ENCODE measurements around the gene LRRC10B.

DNA sequence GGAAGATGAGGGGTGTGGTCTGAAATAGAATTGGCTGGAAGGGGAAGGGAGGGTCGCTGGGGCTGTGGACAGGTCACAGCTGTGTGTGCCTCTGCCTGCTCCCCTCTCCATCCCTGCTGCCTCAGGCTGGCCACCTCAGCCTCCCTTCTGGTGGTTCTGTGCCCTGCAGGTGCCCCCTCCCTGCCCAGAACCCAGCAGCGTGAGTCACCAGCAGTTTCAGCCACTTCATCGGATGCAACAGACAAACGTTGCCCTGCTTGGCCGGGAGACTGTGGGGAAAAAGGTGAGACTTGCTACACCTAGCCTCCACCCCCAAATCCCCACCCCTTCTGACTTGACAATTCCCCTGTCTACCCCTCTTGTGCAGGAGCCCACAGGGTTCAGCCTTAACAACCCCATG lies 21.8 kb upstream of the LRRC10B start:
- TF ChIP-seq, protein P1, sequence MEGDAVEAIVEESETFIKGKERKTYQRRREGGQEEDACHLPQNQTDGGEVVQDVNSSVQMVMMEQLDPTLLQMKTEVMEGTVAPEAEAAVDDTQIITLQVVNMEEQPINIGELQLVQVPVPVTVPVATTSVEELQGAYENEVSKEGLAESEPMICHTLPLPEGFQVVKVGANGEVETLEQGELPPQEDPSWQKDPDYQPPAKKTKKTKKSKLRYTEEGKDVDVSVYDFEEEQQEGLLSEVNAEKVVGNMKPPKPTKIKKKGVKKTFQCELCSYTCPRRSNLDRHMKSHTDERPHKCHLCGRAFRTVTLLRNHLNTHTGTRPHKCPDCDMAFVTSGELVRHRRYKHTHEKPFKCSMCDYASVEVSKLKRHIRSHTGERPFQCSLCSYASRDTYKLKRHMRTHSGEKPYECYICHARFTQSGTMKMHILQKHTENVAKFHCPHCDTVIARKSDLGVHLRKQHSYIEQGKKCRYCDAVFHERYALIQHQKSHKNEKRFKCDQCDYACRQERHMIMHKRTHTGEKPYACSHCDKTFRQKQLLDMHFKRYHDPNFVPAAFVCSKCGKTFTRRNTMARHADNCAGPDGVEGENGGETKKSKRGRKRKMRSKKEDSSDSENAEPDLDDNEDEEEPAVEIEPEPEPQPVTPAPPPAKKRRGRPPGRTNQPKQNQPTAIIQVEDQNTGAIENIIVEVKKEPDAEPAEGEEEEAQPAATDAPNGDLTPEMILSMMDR (IDR thresholded peaks at IDR 0.05; ENCODE audit: low read depth, low read length), result no peak
- no peak for TF ChIP-seq EZH2phosphoT487 (IDR thresholded peaks at IDR 0.05; ENCODE audit: low read depth)

Measured in OCI-LY3 (cell line).